GM13976 (cell line): ENCODE data around the gene MAP10.
"Not testable (repeated sequence)": the region's sequence is repeated elsewhere in the genome, so short reads cannot be mapped to it uniquely, and the experiment has no call there.

Experiments
- DNase-seq: peaks from one replicate; pipeline ENCODE4 v3.0.0; 2012; ENCODE audit warnings: low spot score
- CTCF ChIP-seq: IDR thresholded peaks from 2 replicates; pipeline ENCODE4 v1.5.1; 2012; ENCODE audit warnings: borderline replicate concordance, mild to moderate bottlenecking; ENCODE audit not compliant: insufficient read depth; ENCODE audit errors: extremely low read depth, missing control alignments, control extremely low read depth
- in situ Hi-C: fragments of 300-500 bp; cut with MboI; formaldehyde crosslinking; loops from one replicate; pipeline ENCODE4 v1.12.0; 2022; ENCODE audit warnings: low sequenced_read_pairs, mixed read lengths, inconsistent platforms; ENCODE audit not compliant: unreplicated experiment

The MAP10 gene

DNA sequence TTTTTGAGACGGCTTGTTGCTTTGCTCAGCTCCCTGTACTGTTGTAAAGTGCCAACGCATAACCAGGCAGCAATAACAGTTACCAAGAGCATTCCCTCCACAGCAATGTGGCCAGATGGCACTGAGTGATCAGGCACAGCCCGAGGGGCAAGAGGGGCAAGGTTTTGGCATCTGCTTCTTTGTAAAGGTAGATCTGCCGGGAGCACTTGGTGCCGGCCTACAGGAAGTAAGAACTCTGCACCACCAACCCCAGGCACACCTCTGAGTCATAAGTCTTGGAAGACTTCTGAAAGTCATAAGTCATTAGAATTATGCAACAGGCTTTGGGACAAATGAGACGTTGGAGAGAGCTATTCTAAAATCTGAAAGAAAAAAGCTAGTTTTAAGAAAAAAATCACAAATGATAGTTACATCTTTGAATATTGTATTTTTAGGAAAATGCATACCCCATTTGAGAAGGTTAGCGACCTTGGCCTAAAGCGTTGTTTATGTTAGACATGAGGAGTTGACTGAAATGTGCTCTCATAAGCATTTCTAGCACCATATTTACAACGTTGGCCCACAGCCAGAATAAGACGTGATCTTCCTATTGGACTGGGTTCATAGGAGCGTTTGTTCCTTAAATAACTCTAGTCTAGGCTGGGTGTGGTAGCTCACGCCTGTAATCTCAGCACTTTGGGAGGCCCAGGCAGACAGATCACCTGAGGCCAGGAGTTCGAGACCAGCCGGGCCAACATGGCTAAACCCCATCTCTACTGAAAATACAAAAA is 37.7 kb upstream of the MAP10 start:
- TF ChIP-seq CTCF, result no peak
- no peak for DNase-seq
- in situ Hi-C loops, result no loop called here

DNA sequence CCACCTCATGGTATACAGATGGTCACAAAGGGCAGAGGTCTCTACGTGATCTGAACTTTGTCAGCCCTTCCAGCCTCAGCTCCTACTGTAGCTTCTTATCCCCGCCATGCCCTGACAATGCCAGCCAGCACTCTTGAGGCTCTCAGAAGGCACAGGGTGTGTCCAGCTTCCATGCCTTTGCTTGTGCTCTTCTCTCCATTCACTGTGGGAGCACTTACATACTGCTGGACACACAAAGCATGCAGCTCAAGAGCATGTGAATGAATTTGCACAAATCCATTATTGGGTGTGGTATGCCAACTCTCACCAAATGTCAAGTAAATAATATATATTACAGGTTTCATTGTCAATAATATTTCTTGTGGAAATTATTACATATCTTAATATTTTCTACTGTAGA is 36.4 kb upstream of the MAP10 start:
- TF ChIP-seq CTCF, result no peak
- DNase-seq, result no peak
- in situ Hi-C loops, result no loop called here

DNA sequence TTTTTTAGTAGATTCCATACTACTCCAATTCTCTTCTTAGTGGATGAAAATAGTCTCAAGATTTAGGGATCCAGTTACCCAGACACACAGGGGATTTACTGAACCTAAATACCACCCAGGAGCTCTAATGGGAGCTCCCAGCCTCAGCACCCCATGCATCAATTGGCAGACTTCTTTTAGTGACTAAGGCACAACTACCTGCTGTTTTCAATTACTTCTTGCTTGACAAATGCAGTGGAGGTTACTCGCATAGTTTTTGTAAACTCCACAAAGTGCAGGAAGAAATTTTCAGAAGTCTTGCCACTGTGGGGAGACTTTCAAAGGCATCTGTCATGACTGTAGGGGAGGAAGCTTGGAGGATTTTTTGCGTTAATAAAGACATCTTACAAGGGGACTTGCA is 35.5 kb upstream of the MAP10 start:
- in situ Hi-C loops, result no loop called here
- no peak for TF ChIP-seq CTCF
- DNase-seq, result no peak

DNA sequence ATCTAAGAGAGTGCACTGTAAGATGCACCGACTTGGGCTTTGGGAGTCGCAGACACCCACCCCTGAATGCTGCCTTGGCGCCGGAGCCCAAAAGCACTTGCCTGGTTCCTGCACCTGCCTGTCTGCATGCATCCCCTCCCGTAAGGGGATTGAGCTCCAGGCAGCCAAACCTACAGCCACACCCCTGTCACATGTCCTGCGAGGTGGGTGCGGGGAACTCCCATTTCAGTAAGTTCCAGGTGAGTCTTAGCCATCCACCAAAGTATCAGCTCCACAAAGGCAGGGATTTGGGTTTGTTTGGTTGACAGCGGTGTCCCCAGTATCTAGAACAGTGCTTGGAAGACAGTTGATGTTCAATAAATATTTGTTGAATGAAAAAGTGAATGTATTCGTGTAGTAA is 31.5 kb upstream of the MAP10 start:
- no peak for TF ChIP-seq CTCF
- in situ Hi-C loops, result no loop called here
- no peak for DNase-seq

GRCh38 chr1:232776526-232777106 is 28.6 kb upstream of the MAP10 start:
- DNase-seq, result no peak
- TF ChIP-seq CTCF, result no peak
- in situ Hi-C loops, result no loop called here

GRCh38 chr1:232780354-232780753 is 24.9 kb upstream of the MAP10 start:
- no peak for TF ChIP-seq CTCF
- in situ Hi-C loops, result no loop called here
- DNase-seq, result no peak

DNA sequence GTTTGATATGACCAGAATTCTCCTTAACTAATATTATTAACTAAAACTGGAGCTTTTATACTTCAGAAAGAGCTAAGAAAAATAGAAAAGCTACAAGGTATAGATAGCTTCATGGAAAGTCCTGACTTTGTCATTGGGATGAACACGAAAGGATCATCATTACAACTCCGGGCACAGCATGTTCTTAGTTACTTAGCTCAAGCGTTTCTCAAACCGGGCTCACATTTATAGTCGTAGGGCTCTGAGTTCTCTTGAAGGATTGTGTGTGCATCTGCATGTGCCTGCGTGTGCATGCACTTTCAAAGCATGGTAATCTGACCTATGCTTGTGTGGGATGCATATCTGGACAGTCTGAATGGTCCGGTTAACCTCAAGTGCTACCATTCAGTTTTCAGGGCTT is 20.4 kb upstream of the MAP10 start:
- no peak for TF ChIP-seq CTCF
- in situ Hi-C loops, result no loop called here
- DNase-seq, result no peak

DNA sequence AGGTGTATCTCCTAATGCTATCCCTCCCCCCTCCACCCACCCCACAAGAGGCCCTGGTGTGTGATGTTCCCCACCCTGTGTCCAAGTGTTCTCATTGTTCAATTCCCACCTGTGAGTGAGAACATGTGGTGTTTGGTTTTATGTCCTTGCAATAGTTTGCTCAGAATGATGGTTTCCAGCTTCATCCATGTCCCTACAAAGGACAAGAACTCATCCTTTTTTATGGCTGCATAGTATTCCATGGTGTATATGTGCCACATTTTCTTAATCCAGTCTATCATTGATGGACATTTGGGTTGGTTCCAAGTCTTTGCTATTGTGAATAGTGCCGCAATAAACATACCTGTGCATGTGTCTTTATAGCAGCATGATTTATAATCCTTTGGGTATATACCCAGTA is 19.6 kb upstream of the MAP10 start:
- DNase-seq, in situ Hi-C loops: not testable (repeated sequence)
